ENCODE measurements around the gene GRIK4. TPM values are rescaled to one million over a fixed set of nuclear protein-coding genes. Genes with fewer than 3 reads are reported as not detected.

GRIK4 gene
- polyA plus RNA-seq, 1 donor from 2014 or later = 3.4 TPM

- Histone ChIP-seq H4K20me1 (ENCODE audit: insufficient read depth) (no peaks in the 10 kb centered on the region), H2AFZ (ENCODE audit: low read depth, low read length) (no peak overlapping the region), H3K9ac (ENCODE audit: low read length) (no peak overlapping the region), H3K4me3 (ENCODE audit: low read length) (no peak overlapping the region), H3K36me3 (ENCODE audit: insufficient read depth, low read length) (no peaks in the 10 kb centered on the region), H3F3A (ENCODE audit: insufficient read depth, low read length, poor library complexity, severe bottlenecking) (no peaks in the 10 kb centered on the region), H3K9me2 (ENCODE audit: insufficient read depth, low read length) (no peaks in the 10 kb centered on the region), H3K4me2 (ENCODE audit: low read length) (no peak overlapping the region), H3K27ac (ENCODE audit: low read length) (no peak overlapping the region), H3K9me3 (ENCODE audit: low read length) (peaks cover 4% of the 10 kb centered on the region), H3K27me3 (ENCODE audit: insufficient read depth, low read depth, low read length) (no peaks in the 10 kb centered on the region), H3K79me2 (replicated peaks; ENCODE audit: insufficient read depth, low read length) (no peaks in the 10 kb centered on the region)
- no peak for TF ChIP-seq REST (IDR thresholded peaks at IDR 0.05; ENCODE audit: borderline replicate concordance)
- no peak for TF ChIP-seq EP300 (conservative IDR thresholded peaks at IDR 0.05; ENCODE audit: poor library complexity, severe bottlenecking)
- no peak for TF ChIP-seq CTCF (IDR thresholded peaks at IDR 0.05; ENCODE audit: poor library complexity, severe bottlenecking)
- no peak for TF ChIP-seq MXI1 (conservative IDR thresholded peaks at IDR 0.05; ENCODE audit: poor library complexity, severe bottlenecking)
- TF ChIP-seq RAD21 (conservative IDR thresholded peaks at IDR 0.05) = no peak
Observed at GRCh38 chr11:120727752-120728151, 216.2 kb downstream of the GRIK4 start.

GRCh38 chr11:120735035-120735434, 223.5 kb downstream of the GRIK4 start:
- no peaks in the 10 kb centered on the region for H4K20me1 ChIP-seq (ENCODE audit: insufficient read depth)
- no peak overlapping the region for H3K4me3 ChIP-seq (ENCODE audit: low read length)
- no peaks in the 10 kb centered on the region for H3F3A ChIP-seq (ENCODE audit: insufficient read depth, low read length, poor library complexity, severe bottlenecking)
- no peak overlapping the region for H3K4me2 ChIP-seq (ENCODE audit: low read length)
- H2AFZ ChIP-seq (ENCODE audit: low read depth, low read length) = no peak overlapping the region
- H3K9ac ChIP-seq (ENCODE audit: low read length) = no peak overlapping the region
- H3K27ac ChIP-seq (ENCODE audit: low read length) = no peak overlapping the region
- H3K9me3 ChIP-seq (ENCODE audit: low read length) = no peaks in the 10 kb centered on the region
- TF ChIP-seq CTCF (IDR thresholded peaks at IDR 0.05; ENCODE audit: poor library complexity, severe bottlenecking) (no peak), POLR2AphosphoS5 (IDR thresholded peaks at IDR 0.05) (no peak), EP300 (conservative IDR thresholded peaks at IDR 0.05; ENCODE audit: poor library complexity, severe bottlenecking) (no peak), SMC3 (conservative IDR thresholded peaks at IDR 0.05; ENCODE audit: poor library complexity) (no peak), RAD21 (conservative IDR thresholded peaks at IDR 0.05) (no peak), REST (IDR thresholded peaks at IDR 0.05; ENCODE audit: borderline replicate concordance) (no peak), MXI1 (conservative IDR thresholded peaks at IDR 0.05; ENCODE audit: poor library complexity, severe bottlenecking) (no peak), EZH2 (IDR thresholded peaks at IDR 0.05; ENCODE audit: borderline replicate concordance, insufficient read depth, low read length, poor library complexity, severe bottlenecking) (no peak), TAF1 (IDR thresholded peaks at IDR 0.05; ENCODE audit: low read depth) (no peak)
- H3K27me3 ChIP-seq (ENCODE audit: insufficient read depth, low read depth, low read length) = no peaks in the 10 kb centered on the region
- H3K79me2 ChIP-seq (replicated peaks; ENCODE audit: insufficient read depth, low read length) = no peaks in the 10 kb centered on the region
- no peaks in the 10 kb centered on the region for H3K36me3 ChIP-seq (ENCODE audit: insufficient read depth, low read length)
- H3K9me2 ChIP-seq (ENCODE audit: insufficient read depth, low read length) = no peaks in the 10 kb centered on the region

Measured in neural cell (in vitro differentiated cells).